T-helper 2 cell treated with Interferon-gamma antibody and Interleukin-4, amounts not matched to agents 5 μg/mL and 100 μg/mL, for 36 hours (primary cell): ENCODE measurements around the gene CNTD1.
"Not testable (repeated sequence)": the region's sequence is repeated elsewhere in the genome, so short reads cannot be mapped to it uniquely, and the experiment has no call there.

Experiments used
- DNase-seq: peaks from one replicate; pipeline ENCODE4 v3.0.0; 2021; ENCODE audit warnings: low spot score
- H3K27ac Mint-ChIP-seq: one replicate; pipeline ENCODE4 v1.8.0; 2021; ENCODE audit warnings: mild to moderate bottlenecking, mixed read lengths
- H3K27me3 Mint-ChIP-seq: one replicate; pipeline ENCODE4 v1.8.0; 2021; ENCODE audit warnings: low read depth, mixed read lengths
- H3K36me3 Mint-ChIP-seq: one replicate; pipeline ENCODE4 v1.8.0; 2021; ENCODE audit warnings: low read depth, mixed read lengths
- H3K4me1 Mint-ChIP-seq: one replicate; pipeline ENCODE4 v1.8.0; 2021; ENCODE audit warnings: low read depth, mixed read lengths
- H3K4me3 Mint-ChIP-seq: one replicate; pipeline ENCODE4 v1.8.0; 2022; ENCODE audit warnings: mild to moderate bottlenecking, moderate library complexity, mixed read lengths
- H3K9me3 Mint-ChIP-seq: one replicate; pipeline ENCODE4 v1.8.0; 2021; ENCODE audit warnings: mixed read lengths

CNTD1 gene

DNA sequence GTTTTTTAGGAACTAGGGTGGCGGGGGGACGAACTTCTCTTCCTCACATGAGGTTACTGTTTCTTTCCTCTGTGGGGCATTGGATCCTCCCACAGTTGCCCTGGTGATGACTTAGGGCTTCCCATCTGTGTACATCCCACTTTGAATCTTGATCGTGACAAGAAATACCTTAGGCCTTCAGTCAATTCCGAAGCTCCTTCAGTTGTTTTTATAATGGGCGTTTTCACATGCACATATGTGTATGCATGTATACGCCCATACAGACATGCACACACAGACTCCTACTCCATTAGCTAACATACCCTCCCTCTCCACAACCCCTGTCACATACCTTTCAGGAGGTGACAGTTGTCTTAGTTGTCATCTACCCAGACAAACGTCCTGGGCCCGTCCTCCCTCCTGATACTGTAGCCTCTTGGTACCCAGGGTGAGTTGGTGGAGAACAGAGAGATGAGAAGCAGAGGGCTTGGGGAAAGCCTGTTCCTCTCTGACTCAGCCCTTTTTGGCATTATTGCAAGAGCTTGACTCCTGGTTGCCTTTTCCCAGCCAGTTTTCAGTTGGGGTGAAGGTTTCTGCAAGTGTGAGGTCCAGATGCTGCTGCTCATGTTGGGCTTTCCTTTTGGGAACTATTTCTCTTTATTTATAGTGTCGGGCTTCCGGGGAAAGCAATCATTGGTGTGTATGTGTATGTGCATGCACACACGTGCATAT, 43.5 kb downstream of the CNTD1 start:
- H3K36me3 Mint-ChIP-seq: peaks cover 51% of the 10 kb centered on the region
- H3K27ac Mint-ChIP-seq: no peak overlapping the region
- no peaks in the 10 kb centered on the region for H3K9me3 Mint-ChIP-seq
- H3K4me1 Mint-ChIP-seq: peaks cover 8% of the 10 kb centered on the region
- no peak for DNase-seq
- H3K27me3 Mint-ChIP-seq: no peaks in the 10 kb centered on the region
- H3K4me3 Mint-ChIP-seq: no peak overlapping the region

GRCh38 chr17:42843358-42843934, 44.8 kb downstream of the CNTD1 start:
- Mint-ChIP-seq H3K9me3 (no peaks in the 10 kb centered on the region), H3K4me1 (peaks cover 4% of the 10 kb centered on the region), H3K27me3 (no peaks in the 10 kb centered on the region), H3K36me3 (peaks cover 39% of the 10 kb centered on the region), H3K4me3 (no peak overlapping the region), H3K27ac (no peak overlapping the region)
- no peak for DNase-seq

DNA sequence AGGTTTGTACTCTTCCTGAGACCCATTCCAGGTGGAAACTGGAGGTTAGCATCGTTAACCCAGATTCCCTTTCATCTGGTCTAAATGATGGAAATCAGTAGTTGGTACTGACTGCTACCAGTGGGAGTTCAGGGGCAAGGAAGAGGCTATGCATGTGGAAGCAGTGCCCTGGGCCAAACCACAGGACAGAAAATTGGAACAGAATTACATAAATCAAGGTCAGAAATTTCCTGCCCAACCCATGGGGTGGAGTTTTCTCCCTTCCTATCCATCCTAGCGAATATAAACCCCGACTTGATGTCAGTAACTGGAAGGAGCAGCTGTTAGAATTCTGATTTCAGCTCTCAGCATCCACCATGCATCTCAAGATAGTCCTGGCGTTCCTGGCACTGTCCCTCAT, 45.6 kb downstream of the CNTD1 start, which contains the start of gene AOC2:
Gene AOC2, plus strand, starts transcription at position 310 of the 400 bp plus-strand sequence. Its CDS starts 47 bp downstream, at position 357.
- H3K36me3 Mint-ChIP-seq: peaks cover 31% of the 10 kb centered on the region
- no peaks in the 10 kb centered on the region for H3K27me3 Mint-ChIP-seq
- H3K27ac Mint-ChIP-seq: no peak within 1 kb of the TSS
- DNase-seq: no peak
- H3K4me1 Mint-ChIP-seq: peaks cover 3% of the 10 kb centered on the region
- no peak within 1 kb of the TSS for H3K4me3 Mint-ChIP-seq
- H3K9me3 Mint-ChIP-seq: no peaks in the 10 kb centered on the region

DNA sequence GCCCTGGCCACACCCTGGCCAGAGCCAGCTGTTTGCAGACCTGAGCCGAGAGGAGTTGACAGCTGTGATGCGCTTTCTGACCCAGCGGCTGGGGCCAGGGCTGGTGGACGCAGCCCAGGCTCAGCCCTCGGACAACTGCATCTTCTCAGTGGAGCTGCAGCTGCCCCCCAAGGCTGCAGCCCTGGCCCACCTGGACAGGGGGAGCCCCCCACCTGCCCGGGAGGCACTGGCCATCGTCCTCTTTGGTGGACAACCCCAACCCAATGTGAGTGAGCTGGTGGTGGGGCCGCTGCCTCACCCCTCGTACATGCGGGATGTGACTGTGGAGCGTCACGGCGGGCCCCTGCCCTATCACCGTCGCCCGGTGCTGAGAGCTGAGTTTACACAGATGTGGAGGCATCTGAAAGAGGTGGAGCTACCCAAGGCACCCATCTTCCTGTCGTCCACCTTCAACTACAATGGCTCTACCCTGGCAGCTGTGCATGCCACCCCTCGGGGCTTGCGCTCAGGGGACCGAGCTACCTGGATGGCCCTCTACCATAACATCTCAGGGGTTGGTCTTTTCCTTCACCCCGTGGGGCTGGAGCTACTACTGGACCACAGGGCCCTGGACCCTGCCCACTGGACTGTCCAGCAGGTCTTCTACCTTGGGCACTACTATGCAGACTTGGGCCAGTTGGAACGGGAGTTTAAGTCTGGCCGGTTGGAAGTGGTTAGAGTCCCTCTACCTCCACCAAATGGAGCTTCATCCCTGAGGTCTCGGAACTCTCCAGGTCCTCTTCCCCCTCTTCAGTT, 46.3 kb downstream of the CNTD1 start:
- H3K4me1 Mint-ChIP-seq: peaks cover 3% of the 10 kb centered on the region
- DNase-seq: no peak
- no peak overlapping the region for H3K4me3 Mint-ChIP-seq
- H3K27me3 Mint-ChIP-seq: no peaks in the 10 kb centered on the region
- no peaks in the 10 kb centered on the region for H3K9me3 Mint-ChIP-seq
- H3K36me3 Mint-ChIP-seq: peaks cover 26% of the 10 kb centered on the region
- no peak overlapping the region for H3K27ac Mint-ChIP-seq

GRCh38 chr17:42845556-42845917, 46.9 kb downstream of the CNTD1 start:
- Mint-ChIP-seq H3K27ac (no peak overlapping the region), H3K27me3 (no peaks in the 10 kb centered on the region), H3K4me3 (no peak overlapping the region), H3K36me3 (peaks cover 26% of the 10 kb centered on the region), H3K9me3 (no peaks in the 10 kb centered on the region), H3K4me1 (peaks cover 6% of the 10 kb centered on the region)
- no peak for DNase-seq

DNA sequence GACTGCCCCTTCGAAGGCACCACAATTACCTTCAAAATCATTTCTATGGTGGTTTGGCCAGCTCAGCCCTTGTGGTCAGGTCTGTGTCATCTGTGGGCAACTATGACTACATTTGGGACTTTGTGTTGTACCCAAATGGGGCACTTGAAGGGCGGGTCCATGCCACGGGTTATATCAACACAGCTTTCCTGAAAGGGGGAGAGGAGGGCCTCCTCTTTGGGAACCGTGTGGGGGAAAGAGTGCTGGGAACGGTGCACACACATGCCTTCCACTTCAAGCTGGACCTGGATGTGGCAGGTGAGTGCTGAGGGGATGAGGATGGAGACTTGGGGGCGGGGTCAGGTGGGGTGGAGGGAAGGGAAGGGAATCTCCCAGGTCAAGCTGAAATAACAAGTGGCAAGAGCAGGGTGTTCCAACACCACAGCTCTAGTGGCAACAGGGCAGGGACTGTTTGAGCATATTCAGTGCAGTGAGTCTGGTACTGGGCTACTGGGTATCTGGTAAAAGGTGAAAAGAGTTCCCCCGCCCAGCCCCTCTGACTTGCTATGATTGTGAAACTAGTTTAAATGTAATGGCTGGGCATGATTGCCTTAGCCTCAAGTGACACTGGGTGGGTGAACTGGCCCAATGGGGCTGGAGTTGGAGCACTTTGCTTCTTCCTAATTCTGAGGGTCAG, 47.4 kb downstream of the CNTD1 start:
- H3K36me3 Mint-ChIP-seq: peaks cover 26% of the 10 kb centered on the region
- H3K9me3 Mint-ChIP-seq: no peaks in the 10 kb centered on the region
- DNase-seq: peak; percentile 68
- peaks cover 6% of the 10 kb centered on the region for H3K4me1 Mint-ChIP-seq
- no peaks in the 10 kb centered on the region for H3K27me3 Mint-ChIP-seq
- H3K27ac Mint-ChIP-seq: peak overlapping the region; percentile 46
- no peak overlapping the region for H3K4me3 Mint-ChIP-seq

- Mint-ChIP-seq H3K27me3 (no peaks in the 10 kb centered on the region), H3K4me3 (no peak overlapping the region), H3K27ac (no peak overlapping the region), H3K36me3 (peaks cover 20% of the 10 kb centered on the region), H3K9me3 (no peaks in the 10 kb centered on the region), H3K4me1 (peaks cover 6% of the 10 kb centered on the region)
- DNase-seq: no peak
These were observed 48.1 kb downstream of the CNTD1 start for GRCh38 chr17:42846594-42847280.

DNA sequence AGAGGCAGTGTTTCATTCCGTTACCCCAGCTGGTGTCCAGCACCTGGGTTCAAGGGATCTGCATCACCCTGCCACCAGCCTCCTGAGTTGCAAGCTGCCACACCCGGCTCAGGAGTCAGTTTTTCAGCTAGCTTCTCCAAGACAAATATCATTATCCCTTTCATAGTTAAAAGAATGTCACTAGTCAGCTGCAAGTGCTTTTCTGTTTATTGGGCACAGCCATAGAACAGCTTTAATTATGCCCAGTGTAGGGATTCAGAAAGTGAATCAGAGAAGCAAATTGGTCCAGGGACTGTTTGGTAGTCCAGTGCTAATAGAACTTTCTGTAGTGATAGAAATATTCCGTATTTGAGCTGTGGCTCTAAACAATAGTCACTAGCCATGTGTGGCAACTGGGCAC, 49.4 kb downstream of the CNTD1 start:
- H3K36me3 Mint-ChIP-seq: peaks cover 8% of the 10 kb centered on the region
- H3K4me1 Mint-ChIP-seq: peaks cover 6% of the 10 kb centered on the region
- H3K27ac Mint-ChIP-seq: no peak overlapping the region
- no peaks in the 10 kb centered on the region for H3K27me3 Mint-ChIP-seq
- H3K4me3 Mint-ChIP-seq: no peak overlapping the region
- DNase-seq: no peak
- no peaks in the 10 kb centered on the region for H3K9me3 Mint-ChIP-seq

GRCh38 chr17:42849031-42849430, 50.4 kb downstream of the CNTD1 start:
- H3K4me1 Mint-ChIP-seq: peaks cover 6% of the 10 kb centered on the region
- no peak overlapping the region for H3K4me3 Mint-ChIP-seq
- no peaks in the 10 kb centered on the region for H3K27me3 Mint-ChIP-seq
- no peak for DNase-seq
- no peak overlapping the region for H3K27ac Mint-ChIP-seq
- H3K36me3 Mint-ChIP-seq: peaks cover 4% of the 10 kb centered on the region
- no peaks in the 10 kb centered on the region for H3K9me3 Mint-ChIP-seq

DNA sequence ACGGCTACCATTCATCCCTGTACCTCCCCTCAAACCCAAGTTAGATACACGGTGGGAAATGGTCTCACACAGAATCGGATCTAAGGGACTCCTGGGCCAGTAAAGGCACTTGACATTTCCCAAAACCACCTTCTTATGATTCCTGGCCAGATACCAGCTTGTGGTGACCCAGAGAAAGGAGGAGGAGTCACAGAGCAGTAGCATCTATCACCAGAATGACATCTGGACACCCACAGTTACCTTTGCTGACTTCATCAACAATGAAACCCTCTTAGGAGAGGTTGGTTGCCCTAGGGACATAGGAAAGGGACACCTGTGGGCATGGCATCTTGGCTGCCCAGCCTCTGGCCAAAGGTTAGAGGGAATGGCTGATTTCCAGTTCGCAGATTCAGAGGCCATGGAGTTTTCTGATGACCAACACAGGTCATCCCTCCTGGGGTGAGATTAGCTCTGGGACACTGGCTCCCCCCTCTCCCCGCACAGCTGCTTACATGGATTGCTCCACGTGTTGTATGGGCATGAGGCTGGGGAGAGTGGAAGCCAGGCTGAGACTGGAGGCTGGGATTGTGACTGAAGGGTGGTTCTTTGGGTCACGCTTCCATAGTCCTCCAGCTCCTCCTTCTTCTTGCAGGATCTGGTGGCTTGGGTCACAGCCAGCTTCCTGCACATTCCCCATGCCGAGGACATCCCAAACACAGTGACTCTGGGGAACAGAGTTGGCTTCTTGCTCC, 51.0 kb downstream of the CNTD1 start:
- no peak for DNase-seq
- no peak overlapping the region for H3K4me3 Mint-ChIP-seq
- no peak overlapping the region for H3K27ac Mint-ChIP-seq
- no peaks in the 10 kb centered on the region for H3K9me3 Mint-ChIP-seq
- H3K27me3 Mint-ChIP-seq: no peaks in the 10 kb centered on the region
- H3K4me1 Mint-ChIP-seq: peaks cover 6% of the 10 kb centered on the region
- H3K36me3 Mint-ChIP-seq: peaks cover 2% of the 10 kb centered on the region

DNA sequence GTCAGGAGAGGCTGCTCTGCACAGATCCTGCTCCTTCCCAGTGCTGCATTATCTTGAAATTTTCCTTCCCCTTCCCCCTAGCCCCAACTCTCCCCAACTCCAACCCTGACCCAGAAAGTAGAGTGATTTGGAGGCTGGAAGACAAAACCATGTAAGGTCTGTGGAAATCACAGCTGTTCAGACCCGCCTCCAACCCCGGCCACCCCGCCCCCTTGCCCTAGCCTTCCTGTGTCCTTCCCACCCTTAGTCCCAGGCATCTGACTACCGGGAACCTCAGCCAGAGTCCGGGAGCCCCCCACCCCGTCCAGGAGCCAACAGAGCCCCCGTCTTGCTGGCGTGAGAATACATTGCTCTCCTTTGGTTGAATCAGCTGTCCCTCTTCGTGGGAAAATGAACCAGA, 52.3 kb downstream of the CNTD1 start, which contains the start of gene AOC3:
Gene AOC3, plus strand, starts transcription at position 246 of the 400 bp plus-strand sequence. Its CDS starts 145 bp downstream, at position 391.
- Mint-ChIP-seq H3K36me3 (no peaks in the 10 kb centered on the region), H3K4me1 (peaks cover 4% of the 10 kb centered on the region), H3K27ac (no peak within 1 kb of the TSS), H3K4me3 (no peak within 1 kb of the TSS), H3K27me3 (no peaks in the 10 kb centered on the region), H3K9me3 (no peaks in the 10 kb centered on the region)
- no peak for DNase-seq

- not testable (repeated sequence) for H3K9me3 Mint-ChIP-seq, H3K27ac Mint-ChIP-seq, H3K4me3 Mint-ChIP-seq, H3K4me1 Mint-ChIP-seq, H3K36me3 Mint-ChIP-seq, DNase-seq, H3K27me3 Mint-ChIP-seq
These were observed 52.9 kb downstream of the CNTD1 start for GRCh38 chr17:42851371-42852240.
